PC-3 (cell line): ENCODE results near the gene TEKTIP1. TPM values are rescaled to one million over a fixed set of nuclear protein-coding genes. Genes with fewer than 3 reads are reported as not detected.

ENCODE experiments used
- ATAC-seq: fragments of 200-7000 bp; cut with Tn5 transposase; 2 replicates; pipeline ENCODE4 v1.9.1; 2020; ENCODE audit warnings: mild to moderate bottlenecking, moderate library complexity
- BruUV-seq: library from RNA; stranded (reverse); fragments of 400-500 nt; replicated peaks from 2 replicates; lab custom pipeline; 2021; lab: Mats Ljungman, UMichigan
- CTCF ChIA-PET: fragments of 300-600 bp; sonication (Branson Sonifier 250); formaldehyde crosslinking; loops from one replicate; lab custom pipeline; 2022; ENCODE audit warnings: antibody characterized with exemption; lab: Charles Lee
- POLR2A ChIA-PET: fragments of 300-600 bp; sonication (Branson Sonifier 250); formaldehyde crosslinking; loops from one replicate; lab custom pipeline; 2022; ENCODE audit warnings: antibody characterized with exemption; ENCODE audit not compliant: unreplicated experiment; lab: Charles Lee
- DNase-seq: peaks from one replicate; pipeline ENCODE4 v3.0.0-alpha.2; 2015
- H2AFZ ChIP-seq: fragments of 300-600 bp; sonication (generic); 2 replicates; pipeline ENCODE4 v1.6.0; 2016; ENCODE audit warnings: antibody characterized with exemption, low read length
- H3F3A ChIP-seq: fragments of 300-600 bp; sonication (generic); one replicate; pipeline ENCODE4 v1.6.0; 2017; ENCODE audit warnings: antibody characterized with exemption, low read length, control low read depth, mild to moderate bottlenecking; ENCODE audit not compliant: unreplicated experiment
- H3K27ac ChIP-seq: fragments of 300-600 bp; sonication (generic); 2 replicates; pipeline ENCODE4 v1.5.1; 2016; ENCODE audit warnings: mild to moderate bottlenecking, low read length
- H3K27me3 ChIP-seq: fragments of 300-600 bp; sonication (generic); 2 replicates; pipeline ENCODE4 v1.6.1; 2016; ENCODE audit warnings: low read length, mixed read lengths
- H3K36me3 ChIP-seq: fragments of 300-600 bp; sonication (generic); 2 replicates; pipeline ENCODE4 v1.6.1; 2016; ENCODE audit warnings: low read depth, mixed run types, low read length, mixed read lengths
- H3K4me1 ChIP-seq: fragments of 300-600 bp; sonication (generic); 2 replicates; pipeline ENCODE4 v1.5.1; 2016; ENCODE audit warnings: low read length; ENCODE audit not compliant: insufficient read depth
- H3K4me2 ChIP-seq: fragments of 300-600 bp; sonication (generic); 2 replicates; pipeline ENCODE4 v1.6.0; 2016; ENCODE audit warnings: low read length
- H3K4me3 ChIP-seq: fragments of 300-600 bp; sonication (generic); 2 replicates; pipeline ENCODE4 v1.5.1; 2016; ENCODE audit warnings: mild to moderate bottlenecking, low read length, mixed read lengths
- H3K79me2 ChIP-seq: fragments of 300-600 bp; sonication (generic); 2 replicates; pipeline ENCODE4 v1.6.1; 2017; ENCODE audit warnings: low read length, mixed read lengths
- H3K9ac ChIP-seq: fragments of 300-600 bp; sonication (generic); 2 replicates; pipeline ENCODE4 v1.6.0; 2016; ENCODE audit warnings: mild to moderate bottlenecking, low read length
- H3K9me2 ChIP-seq: fragments of 300-600 bp; sonication (generic); replicated peaks from 2 replicates; pipeline ENCODE4 v1.6.1; 2016; ENCODE audit warnings: mixed run types, low read length, mixed read lengths
- H3K9me3 ChIP-seq: fragments of 300-600 bp; sonication (generic); 2 replicates; pipeline ENCODE4 v1.6.1; 2016; ENCODE audit warnings: low read length, mixed read lengths
- H4K20me1 ChIP-seq: fragments of 300-600 bp; sonication (generic); 2 replicates; pipeline ENCODE4 v1.6.1; 2016; ENCODE audit warnings: low read length, mixed read lengths
- CTCF ChIP-seq: fragments of 300-600 bp; sonication (generic); conservative IDR thresholded peaks from 2 replicates; pipeline ENCODE4 v1.5.1; 2017; ENCODE audit warnings: antibody characterized with exemption, low read depth, mild to moderate bottlenecking, low read length
- EZH2 ChIP-seq: fragments of 300-600 bp; sonication (generic); IDR thresholded peaks from one replicate; pipeline ENCODE4 v1.6.1; 2017; ENCODE audit warnings: antibody characterized with exemption, mild to moderate bottlenecking, low read length; ENCODE audit not compliant: unreplicated experiment
- EZH2phosphoT487 ChIP-seq: fragments of 300-600 bp; sonication (generic); IDR thresholded peaks from 2 replicates; pipeline ENCODE4 v1.6.1; 2018; ENCODE audit warnings: mild to moderate bottlenecking, antibody characterized with exemption, low read length, borderline replicate concordance
- intact Hi-C: fragments of 100-400 bp; cut with micrococcal nuclease; formaldehyde crosslinking; loops from 2 replicates; pipeline ENCODE4 v1.9.0; 2023
- total RNA-seq: library from RNA; depleted of rRNA; stranded (reverse); fragments of >200 nt; gene quantifications from 2 replicates; pipeline ENCODE4 v1.2.3, GENCODE V29; 2014

The TEKTIP1 gene
- total RNA-seq, 1 experiment from 2014 or later = not detected

DNA sequence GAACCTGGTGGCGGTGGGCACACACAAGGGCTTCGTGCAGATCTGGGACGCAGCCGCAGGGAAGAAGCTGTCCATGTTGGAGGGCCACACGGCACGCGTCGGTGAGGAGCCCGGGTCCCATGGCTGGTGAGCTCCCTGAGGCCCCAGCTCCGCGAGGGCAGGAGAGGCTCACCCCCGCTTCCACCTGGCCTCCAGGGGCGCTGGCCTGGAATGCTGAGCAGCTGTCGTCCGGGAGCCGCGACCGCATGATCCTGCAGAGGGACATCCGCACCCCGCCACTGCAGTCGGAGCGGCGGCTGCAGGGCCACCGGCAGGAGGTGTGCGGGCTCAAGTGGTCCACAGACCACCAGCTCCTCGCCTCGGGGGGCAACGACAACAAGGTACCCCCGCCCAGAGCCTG, 7.3 kb upstream of the TEKTIP1 start:
- Histone ChIP-seq H3K4me3 (no peak overlapping the region), H3K79me2 (no peaks in the 10 kb centered on the region), H3K36me3 (no peaks in the 10 kb centered on the region; the same call in 1 of the 2 replicates), H2AFZ (no peak overlapping the region), H3F3A (no peaks in the 10 kb centered on the region), H3K27me3 (no peaks in the 10 kb centered on the region), H3K9me3 (no peaks in the 10 kb centered on the region), H4K20me1 (no peaks in the 10 kb centered on the region), H3K4me2 (no peak overlapping the region), H3K9me2 (no peaks in the 10 kb centered on the region), H3K27ac (no peak overlapping the region), H3K4me1 (no peaks in the 10 kb centered on the region), H3K9ac (no peak overlapping the region)
- ChIA-PET POLR2A (no interaction called here), CTCF (no interaction called here)
- DNase-seq = no peak
- no TSS peak for BruUV-seq
- TF ChIP-seq EZH2 (no peak), CTCF (no peak), EZH2phosphoT487 (no peak)
- intact Hi-C loops = no loop called here
- no peak for ATAC-seq

DNA sequence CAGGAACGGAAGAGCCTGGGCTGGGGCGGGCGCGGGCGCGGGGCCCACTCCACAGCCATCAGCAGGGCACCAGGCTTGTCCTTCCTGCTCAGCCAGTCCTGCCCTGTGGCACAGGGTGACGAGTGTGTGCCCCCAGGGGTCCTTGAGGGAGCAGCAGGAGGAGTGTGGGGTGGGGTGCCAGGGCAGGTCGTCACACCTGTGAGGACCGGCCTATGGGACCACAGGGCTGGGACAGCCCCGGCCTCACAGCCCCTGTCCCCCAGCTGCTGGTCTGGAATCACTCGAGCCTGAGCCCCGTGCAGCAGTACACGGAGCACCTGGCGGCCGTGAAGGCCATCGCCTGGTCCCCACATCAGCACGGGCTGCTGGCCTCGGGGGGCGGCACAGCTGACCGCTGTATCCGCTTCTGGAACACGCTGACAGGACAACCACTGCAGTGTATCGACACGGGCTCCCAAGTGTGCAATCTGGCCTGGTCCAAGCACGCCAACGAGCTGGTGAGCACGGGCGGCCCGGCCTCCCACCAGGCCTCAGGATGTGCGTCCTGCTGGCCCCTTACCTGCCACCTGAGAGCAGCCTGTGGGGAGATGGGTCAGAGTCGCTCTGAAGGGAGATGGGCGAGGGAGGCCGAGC, 6.7 kb upstream of the TEKTIP1 start:
- H3K9me3 ChIP-seq = no peaks in the 10 kb centered on the region
- H3K9me2 ChIP-seq = no peaks in the 10 kb centered on the region
- no peaks in the 10 kb centered on the region for H3K4me1 ChIP-seq
- ATAC-seq (no peak), DNase-seq (no peak)
- H3F3A ChIP-seq = no peaks in the 10 kb centered on the region
- TF ChIP-seq EZH2phosphoT487 (no peak), EZH2 (no peak), CTCF (no peak)
- ChIA-PET CTCF (no interaction called here), POLR2A (no interaction called here)
- no peak overlapping the region for H3K9ac ChIP-seq
- no peaks in the 10 kb centered on the region for H4K20me1 ChIP-seq
- H3K27me3 ChIP-seq = no peaks in the 10 kb centered on the region
- BruUV-seq = no TSS peak
- intact Hi-C loops = no loop called here
- H2AFZ ChIP-seq = no peak overlapping the region
- H3K4me3 ChIP-seq = no peak overlapping the region
- H3K4me2 ChIP-seq = no peak overlapping the region
- no peaks in the 10 kb centered on the region; the same call in 1 of the 2 replicates for H3K36me3 ChIP-seq
- no peaks in the 10 kb centered on the region for H3K79me2 ChIP-seq
- H3K27ac ChIP-seq = no peak overlapping the region

GRCh38 chr19:3533033-3533432, 5.9 kb upstream of the TEKTIP1 start:
- intact Hi-C loops = no loop called here
- Histone ChIP-seq H4K20me1 (no peaks in the 10 kb centered on the region), H3K36me3 (no peaks in the 10 kb centered on the region)

More at GRCh38 chr19:3533033-3533432, 5.9 kb upstream of the TEKTIP1 start:
- H3K27me3 ChIP-seq = no peaks in the 10 kb centered on the region
- no peak overlapping the region for H2AFZ ChIP-seq
- CTCF ChIA-PET = no interaction called here
- no peak overlapping the region for H3K4me2 ChIP-seq
- H3K9me3 ChIP-seq = no peaks in the 10 kb centered on the region
- no peaks in the 10 kb centered on the region for H3K79me2 ChIP-seq
- POLR2A ChIA-PET = no interaction called here
- no peak overlapping the region for H3K4me3 ChIP-seq
- DNase-seq (no peak), ATAC-seq (no peak)
- no peak overlapping the region for H3K27ac ChIP-seq
- H3K9ac ChIP-seq = no peak overlapping the region
- no TSS peak for BruUV-seq
- H3K4me1 ChIP-seq = no peaks in the 10 kb centered on the region
- no peaks in the 10 kb centered on the region for H3F3A ChIP-seq
- no peaks in the 10 kb centered on the region for H3K9me2 ChIP-seq
- TF ChIP-seq CTCF (no peak), EZH2phosphoT487 (no peak), EZH2 (no peak)
